GM12878 (cell line): ENCODE data around the gene DDRGK1. TPM values are rescaled to one million over a fixed set of nuclear protein-coding genes. Genes with fewer than 3 reads are reported as not detected.

Experiments used
- ATAC-seq: fragments of 200-7000 bp; cut with Tn5 transposase; 3 replicates; pipeline ENCODE4 v1.9.1; 2020; ENCODE audit warnings: mild to moderate bottlenecking, moderate library complexity
- BruUV-seq: library from RNA; stranded (reverse); fragments of 400-500 nt; replicated peaks from 2 replicates; lab custom pipeline; 2021; lab: Mats Ljungman, UMichigan
- CTCF ChIA-PET: fragments of 300-600 bp; sonication (Branson Sonifier 250); formaldehyde crosslinking; extraction: SDS; loops from one replicate; lab custom pipeline; 2021; ENCODE audit warnings: inconsistent platforms; lab: Yijun Ruan, JAX
- POLR2A ChIA-PET: fragments of 350-600 bp; formaldehyde crosslinking; extraction: SDS; loops from one replicate; lab custom pipeline; 2021; ENCODE audit warnings: inconsistent platforms; lab: Charles Lee
- RAD21 ChIA-PET: fragments of 300-600 bp; sonication (Branson Sonifier 250); formaldehyde crosslinking; loops from one replicate; lab custom pipeline; 2023; ENCODE audit warnings: antibody characterized with exemption; ENCODE audit not compliant: unreplicated experiment; lab: Charles Lee
- SMC1A ChIA-PET: fragments of 300-600 bp; sonication (Branson Sonifier 250); formaldehyde crosslinking; loops from one replicate; lab custom pipeline; 2023; ENCODE audit not compliant: unreplicated experiment, uncharacterized antibody; lab: Charles Lee
- DNase-seq: peaks from one replicate; pipeline ENCODE4 v3.0.0-alpha.2; 2011; ENCODE audit warnings: low read depth, low spot score
- FAIRE-seq: peaks from 3 replicates; lab custom pipeline; 2011; peaks lifted over from hg19 to GRCh38; lab: Jason Lieb, UNC
- H2AFZ ChIP-seq: 2 replicates; pipeline ENCODE4 v1.6.0; 2011; ENCODE audit warnings: low read depth, low read length, control low read depth; ENCODE audit not compliant: control insufficient read depth
- H3K27ac ChIP-seq: 2 replicates; pipeline ENCODE4 v1.5.1; 2011; ENCODE audit warnings: control low read depth; ENCODE audit not compliant: control insufficient read depth, insufficient read depth
- H3K27me3 ChIP-seq, 2 experiments: replicated peaks in 1 of 2; 2 replicates each; pipeline versions ENCODE4 v1.6.0 to v1.6.1; 2011; ENCODE audit warnings: low read length in 1 of 2; ENCODE audit not compliant: control insufficient read depth in 2 of 2, insufficient read depth in 2 of 2
- H3K36me3 ChIP-seq, 2 experiments: 2 replicates each; pipeline ENCODE4 v1.5.1; 2011; ENCODE audit warnings: low read length in 1 of 2; ENCODE audit not compliant: control insufficient read depth in 2 of 2, insufficient read depth in 2 of 2
- H3K4me1 ChIP-seq: 2 replicates; pipeline ENCODE4 v1.6.1; 2011; ENCODE audit warnings: mild to moderate bottlenecking, low read length, moderate library complexity, mixed read lengths; ENCODE audit not compliant: control insufficient read depth, insufficient read depth
- H3K4me2 ChIP-seq: 2 replicates; pipeline ENCODE4 v1.6.0; 2011; ENCODE audit warnings: control low read depth; ENCODE audit not compliant: control insufficient read depth, insufficient read depth
- H3K4me3 ChIP-seq: fragments of 200-600 bp; sonication (generic); 2 replicates; pipeline ENCODE4 v1.5.1; 2016
- H3K79me2 ChIP-seq: 2 replicates; pipeline ENCODE4 v1.6.0; 2011; ENCODE audit warnings: low read length; ENCODE audit not compliant: control insufficient read depth, insufficient read depth
- H3K9ac ChIP-seq: 2 replicates; pipeline ENCODE4 v1.8.0; 2011; ENCODE audit warnings: low read length, control low read depth, mixed read lengths; ENCODE audit not compliant: control insufficient read depth, insufficient read depth
- H3K9me3 ChIP-seq: replicated peaks from 3 replicates; pipeline ENCODE4 v1.5.1; 2011; ENCODE audit warnings: mild to moderate bottlenecking, low read length; ENCODE audit not compliant: control insufficient read depth, insufficient read depth
- H4K20me1 ChIP-seq: 2 replicates; pipeline ENCODE4 v1.6.0; 2011; ENCODE audit not compliant: control insufficient read depth, insufficient read depth
- CBFB ChIP-seq: IDR thresholded peaks from 2 replicates; pipeline ENCODE4 v1.6.1; 2016; ENCODE audit warnings: antibody characterized with exemption, low read depth
- FOXK2 ChIP-seq: fragments of 450-650 bp; IDR thresholded peaks from 2 replicates; pipeline ENCODE4 v1.6.1; 2017; ENCODE audit warnings: mild to moderate bottlenecking, moderate library complexity
- JUND ChIP-seq: IDR thresholded peaks from 2 replicates; pipeline ENCODE4 v1.6.1; 2012; ENCODE audit warnings: low read depth, mild to moderate bottlenecking, low read length, improper control_type of control experiment, moderate library complexity
- LARP7 ChIP-seq: fragments of 450-650 bp; IDR thresholded peaks from 2 replicates; pipeline ENCODE4 v1.6.1; 2017; ENCODE audit warnings: mild to moderate bottlenecking
- NR2F1 ChIP-seq: fragments of 450-650 bp; conservative IDR thresholded peaks from 2 replicates; pipeline ENCODE4 v1.6.1; 2017; ENCODE audit warnings: mild to moderate bottlenecking
- PAX5 ChIP-seq: IDR thresholded peaks from 2 replicates; pipeline ENCODE4 v1.6.1; 2011; ENCODE audit warnings: low read depth, low read length, borderline replicate concordance
- POLR2A ChIP-seq: IDR thresholded peaks from 2 replicates; pipeline ENCODE4 v1.6.1; 2011; ENCODE audit warnings: low read depth, mild to moderate bottlenecking, low read length
- TCF12 ChIP-seq: IDR thresholded peaks from 2 replicates; pipeline ENCODE4 v1.6.1; 2011; ENCODE audit warnings: low read depth, mild to moderate bottlenecking, low read length
- ZBED1 ChIP-seq: IDR thresholded peaks from 2 replicates; pipeline ENCODE4 v1.6.1; 2016; ENCODE audit warnings: borderline replicate concordance
- ZZZ3 ChIP-seq: IDR thresholded peaks from 2 replicates; pipeline ENCODE4 v1.6.1; 2011; ENCODE audit warnings: low read depth; ENCODE audit not compliant: control insufficient read depth, insufficient read length
- WGBS: methylation state at CpG from one replicate; pipeline ENCODE4 v1.1.6; 2016; ENCODE audit warnings: low lambda C conversion rate; ENCODE audit not compliant: insufficient replicate concordance, insufficient coverage; ENCODE audit errors: missing lambda C conversion rate; 5-methylcytosine and 5-hydroxymethylcytosine counted together
- in situ Hi-C: fragments of 300-500 bp; cut with MboI; formaldehyde crosslinking; loops from 9 replicates; pipeline ENCODE4 v1.14.3; 2018; ENCODE audit warnings: mixed read lengths
- intact Hi-C: fragments of 100-400 bp; cut with micrococcal nuclease; formaldehyde crosslinking; loops from one replicate; pipeline ENCODE4 v1.14.2; 2022; ENCODE audit not compliant: unreplicated experiment
- polyA plus RNA-seq, 11 experiments: library from polyadenylated mRNA; depleted of rRNA in 4 of 11; unstranded in 6 of 11; stranded (reverse) in 5 of 11; fragments of >200 nt; fragmentation: Nextera tagmentation in 4 of 11; fragmentation: Illumina TruSeq in 1 of 11; extraction: Ambion mirVana in 4 of 11; extraction: Trizol in 1 of 11; gene quantifications; 1 replicate in 1 of 11; 2 replicates in 10 of 11; pipeline versions ENCODE4 v1.2.1 to v1.2.3, GENCODE V29; 2011 to 2016; ENCODE audit warnings: inconsistent platforms in 2 of 11, missing spikeins in 2 of 11, low read depth in 1 of 11
- total RNA-seq, 4 experiments: library from RNA; depleted of rRNA in 3 of 4; stranded (reverse); fragments of >200 nt in 3 of 4; fragmentation: Illumina TruSeq in 1 of 4; extraction: Trizol in 1 of 4; gene quantifications; 2 replicates each; pipeline versions ENCODE4 v1.2.1 to v1.2.3, GENCODE V29; 2013 to 2021
- TF ChIP-seq, protein P1 (sequence below): IDR thresholded peaks from 2 replicates; pipeline ENCODE4 v1.6.1; 2012; ENCODE audit warnings: improper control_type of control experiment, low read depth, low read length; ENCODE audit not compliant: insufficient replicate concordance
- TF ChIP-seq, protein P2 (sequence below): fragments of 450-650 bp; IDR thresholded peaks from 2 replicates; pipeline ENCODE4 v1.6.1; 2016; ENCODE audit warnings: mild to moderate bottlenecking
- TF ChIP-seq, protein P3 (sequence below): IDR thresholded peaks from 2 replicates; pipeline ENCODE4 v1.6.1; 2012; ENCODE audit warnings: low read depth, low read length, improper control_type of control experiment
- TF ChIP-seq, protein P4 (sequence below): fragments of 450-650 bp; IDR thresholded peaks from 2 replicates; pipeline ENCODE4 v1.6.1; 2017; ENCODE audit warnings: mild to moderate bottlenecking, moderate library complexity

DDRGK1 gene
- total and polyA plus RNA-seq, 10 of the 15 experiments (the other 5 are each of a cell fraction or from before 2014, with no cell fraction given), result 4.0 to 55.2 (median 39.7) TPM

DNA sequence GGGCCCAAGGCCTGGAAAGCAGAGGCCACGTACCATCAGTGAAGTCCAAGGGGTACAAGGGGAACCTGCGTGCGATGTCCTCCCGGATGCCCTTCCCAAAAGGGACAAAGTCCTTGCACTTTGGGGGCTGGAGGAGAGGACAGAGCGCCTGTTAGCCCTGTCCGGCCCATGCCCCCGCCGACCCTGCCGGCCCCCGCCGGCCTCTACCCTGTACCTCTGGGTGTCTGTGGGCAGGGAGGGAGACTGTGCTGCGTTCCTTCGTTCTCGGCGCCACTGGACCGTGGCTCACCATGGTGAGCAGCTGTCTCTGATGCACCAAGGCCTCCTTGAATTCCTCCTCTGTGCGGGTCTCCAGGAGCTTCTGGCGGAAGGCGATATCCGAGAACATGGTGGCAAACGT is 26.6 kb upstream of the DDRGK1 start:
- Histone ChIP-seq H3K79me2 (no peaks in the 10 kb centered on the region), H3K9me3 (no peaks in the 10 kb centered on the region), H2AFZ (no peak overlapping the region), H3K27me3 (no peaks in the 10 kb centered on the region), H3K9ac (no peak overlapping the region), H3K4me1 (no peaks in the 10 kb centered on the region), H3K4me3 (no peak overlapping the region), H3K4me2 (no peak overlapping the region), H3K36me3 (no peaks in the 10 kb centered on the region; a peak in 1 of 4 replicates), H3K27ac (no peak overlapping the region), H4K20me1 (no peaks in the 10 kb centered on the region)
- BruUV-seq, result no TSS peak
- ChIA-PET SMC1A (no interaction called here), CTCF (no interaction called here), POLR2A (no interaction called here), RAD21 (no interaction called here)
- intact Hi-C loops (no loop called here), in situ Hi-C loops (no loop called here)
- FAIRE-seq (no peak), ATAC-seq (no peak), DNase-seq (no peak)
- WGBS, result 78% methylated on average over 13 of the region's 21 CpGs
- TF ChIP-seq POLR2A (no peak), JUND (no peak), ZBED1 (no peak), CBFB (no peak), ZZZ3 (no peak), PAX5 (no peak), FOXK2 (no peak), NR2F1 (no peak), TCF12 (no peak), LARP7 (no peak)
- TF ChIP-seq, protein P1, sequence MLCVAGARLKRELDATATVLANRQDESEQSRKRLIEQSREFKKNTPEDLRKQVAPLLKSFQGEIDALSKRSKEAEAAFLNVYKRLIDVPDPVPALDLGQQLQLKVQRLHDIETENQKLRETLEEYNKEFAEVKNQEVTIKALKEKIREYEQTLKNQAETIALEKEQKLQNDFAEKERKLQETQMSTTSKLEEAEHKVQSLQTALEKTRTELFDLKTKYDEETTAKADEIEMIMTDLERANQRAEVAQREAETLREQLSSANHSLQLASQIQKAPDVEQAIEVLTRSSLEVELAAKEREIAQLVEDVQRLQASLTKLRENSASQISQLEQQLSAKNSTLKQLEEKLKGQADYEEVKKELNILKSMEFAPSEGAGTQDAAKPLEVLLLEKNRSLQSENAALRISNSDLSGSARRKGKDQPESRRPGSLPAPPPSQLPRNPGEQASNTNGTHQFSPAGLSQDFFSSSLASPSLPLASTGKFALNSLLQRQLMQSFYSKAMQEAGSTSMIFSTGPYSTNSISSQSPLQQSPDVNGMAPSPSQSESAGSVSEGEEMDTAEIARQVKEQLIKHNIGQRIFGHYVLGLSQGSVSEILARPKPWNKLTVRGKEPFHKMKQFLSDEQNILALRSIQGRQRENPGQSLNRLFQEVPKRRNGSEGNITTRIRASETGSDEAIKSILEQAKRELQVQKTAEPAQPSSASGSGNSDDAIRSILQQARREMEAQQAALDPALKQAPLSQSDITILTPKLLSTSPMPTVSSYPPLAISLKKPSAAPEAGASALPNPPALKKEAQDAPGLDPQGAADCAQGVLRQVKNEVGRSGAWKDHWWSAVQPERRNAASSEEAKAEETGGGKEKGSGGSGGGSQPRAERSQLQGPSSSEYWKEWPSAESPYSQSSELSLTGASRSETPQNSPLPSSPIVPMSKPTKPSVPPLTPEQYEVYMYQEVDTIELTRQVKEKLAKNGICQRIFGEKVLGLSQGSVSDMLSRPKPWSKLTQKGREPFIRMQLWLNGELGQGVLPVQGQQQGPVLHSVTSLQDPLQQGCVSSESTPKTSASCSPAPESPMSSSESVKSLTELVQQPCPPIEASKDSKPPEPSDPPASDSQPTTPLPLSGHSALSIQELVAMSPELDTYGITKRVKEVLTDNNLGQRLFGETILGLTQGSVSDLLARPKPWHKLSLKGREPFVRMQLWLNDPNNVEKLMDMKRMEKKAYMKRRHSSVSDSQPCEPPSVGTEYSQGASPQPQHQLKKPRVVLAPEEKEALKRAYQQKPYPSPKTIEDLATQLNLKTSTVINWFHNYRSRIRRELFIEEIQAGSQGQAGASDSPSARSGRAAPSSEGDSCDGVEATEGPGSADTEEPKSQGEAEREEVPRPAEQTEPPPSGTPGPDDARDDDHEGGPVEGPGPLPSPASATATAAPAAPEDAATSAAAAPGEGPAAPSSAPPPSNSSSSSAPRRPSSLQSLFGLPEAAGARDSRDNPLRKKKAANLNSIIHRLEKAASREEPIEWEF, result no peak
- TF ChIP-seq, protein P2, sequence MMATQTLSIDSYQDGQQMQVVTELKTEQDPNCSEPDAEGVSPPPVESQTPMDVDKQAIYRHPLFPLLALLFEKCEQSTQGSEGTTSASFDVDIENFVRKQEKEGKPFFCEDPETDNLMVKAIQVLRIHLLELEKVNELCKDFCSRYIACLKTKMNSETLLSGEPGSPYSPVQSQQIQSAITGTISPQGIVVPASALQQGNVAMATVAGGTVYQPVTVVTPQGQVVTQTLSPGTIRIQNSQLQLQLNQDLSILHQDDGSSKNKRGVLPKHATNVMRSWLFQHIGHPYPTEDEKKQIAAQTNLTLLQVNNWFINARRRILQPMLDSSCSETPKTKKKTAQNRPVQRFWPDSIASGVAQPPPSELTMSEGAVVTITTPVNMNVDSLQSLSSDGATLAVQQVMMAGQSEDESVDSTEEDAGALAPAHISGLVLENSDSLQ, result no peak
- TF ChIP-seq, protein P3, sequence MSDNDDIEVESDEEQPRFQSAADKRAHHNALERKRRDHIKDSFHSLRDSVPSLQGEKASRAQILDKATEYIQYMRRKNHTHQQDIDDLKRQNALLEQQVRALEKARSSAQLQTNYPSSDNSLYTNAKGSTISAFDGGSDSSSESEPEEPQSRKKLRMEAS, result no peak
- TF ChIP-seq, protein P4, sequence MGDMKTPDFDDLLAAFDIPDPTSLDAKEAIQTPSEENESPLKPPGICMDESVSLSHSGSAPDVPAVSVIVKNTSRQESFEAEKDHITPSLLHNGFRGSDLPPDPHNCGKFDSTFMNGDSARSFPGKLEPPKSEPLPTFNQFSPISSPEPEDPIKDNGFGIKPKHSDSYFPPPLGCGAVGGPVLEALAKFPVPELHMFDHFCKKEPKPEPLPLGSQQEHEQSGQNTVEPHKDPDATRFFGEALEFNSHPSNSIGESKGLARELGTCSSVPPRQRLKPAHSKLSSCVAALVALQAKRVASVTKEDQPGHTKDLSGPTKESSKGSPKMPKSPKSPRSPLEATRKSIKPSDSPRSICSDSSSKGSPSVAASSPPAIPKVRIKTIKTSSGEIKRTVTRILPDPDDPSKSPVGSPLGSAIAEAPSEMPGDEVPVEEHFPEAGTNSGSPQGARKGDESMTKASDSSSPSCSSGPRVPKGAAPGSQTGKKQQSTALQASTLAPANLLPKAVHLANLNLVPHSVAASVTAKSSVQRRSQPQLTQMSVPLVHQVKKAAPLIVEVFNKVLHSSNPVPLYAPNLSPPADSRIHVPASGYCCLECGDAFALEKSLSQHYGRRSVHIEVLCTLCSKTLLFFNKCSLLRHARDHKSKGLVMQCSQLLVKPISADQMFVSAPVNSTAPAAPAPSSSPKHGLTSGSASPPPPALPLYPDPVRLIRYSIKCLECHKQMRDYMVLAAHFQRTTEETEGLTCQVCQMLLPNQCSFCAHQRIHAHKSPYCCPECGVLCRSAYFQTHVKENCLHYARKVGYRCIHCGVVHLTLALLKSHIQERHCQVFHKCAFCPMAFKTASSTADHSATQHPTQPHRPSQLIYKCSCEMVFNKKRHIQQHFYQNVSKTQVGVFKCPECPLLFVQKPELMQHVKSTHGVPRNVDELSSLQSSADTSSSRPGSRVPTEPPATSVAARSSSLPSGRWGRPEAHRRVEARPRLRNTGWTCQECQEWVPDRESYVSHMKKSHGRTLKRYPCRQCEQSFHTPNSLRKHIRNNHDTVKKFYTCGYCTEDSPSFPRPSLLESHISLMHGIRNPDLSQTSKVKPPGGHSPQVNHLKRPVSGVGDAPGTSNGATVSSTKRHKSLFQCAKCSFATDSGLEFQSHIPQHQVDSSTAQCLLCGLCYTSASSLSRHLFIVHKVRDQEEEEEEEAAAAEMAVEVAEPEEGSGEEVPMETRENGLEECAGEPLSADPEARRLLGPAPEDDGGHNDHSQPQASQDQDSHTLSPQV, result no peak
